ENCODE data around the gene FAM151B.

FAM151B gene

GRCh38 chr5:80565330-80565729 is 77.4 kb downstream of the FAM151B start:
- ATAC-seq: no peak
- TF ChIP-seq OSR1 (CRISPR knock-in tag; IDR thresholded peaks at IDR 0.05): no peak
- no peak for TF ChIP-seq ZNF565 (CRISPR knock-in tag; conservative IDR thresholded peaks at IDR 0.05; ENCODE audit: low read depth)
- TF ChIP-seq, protein P1, sequence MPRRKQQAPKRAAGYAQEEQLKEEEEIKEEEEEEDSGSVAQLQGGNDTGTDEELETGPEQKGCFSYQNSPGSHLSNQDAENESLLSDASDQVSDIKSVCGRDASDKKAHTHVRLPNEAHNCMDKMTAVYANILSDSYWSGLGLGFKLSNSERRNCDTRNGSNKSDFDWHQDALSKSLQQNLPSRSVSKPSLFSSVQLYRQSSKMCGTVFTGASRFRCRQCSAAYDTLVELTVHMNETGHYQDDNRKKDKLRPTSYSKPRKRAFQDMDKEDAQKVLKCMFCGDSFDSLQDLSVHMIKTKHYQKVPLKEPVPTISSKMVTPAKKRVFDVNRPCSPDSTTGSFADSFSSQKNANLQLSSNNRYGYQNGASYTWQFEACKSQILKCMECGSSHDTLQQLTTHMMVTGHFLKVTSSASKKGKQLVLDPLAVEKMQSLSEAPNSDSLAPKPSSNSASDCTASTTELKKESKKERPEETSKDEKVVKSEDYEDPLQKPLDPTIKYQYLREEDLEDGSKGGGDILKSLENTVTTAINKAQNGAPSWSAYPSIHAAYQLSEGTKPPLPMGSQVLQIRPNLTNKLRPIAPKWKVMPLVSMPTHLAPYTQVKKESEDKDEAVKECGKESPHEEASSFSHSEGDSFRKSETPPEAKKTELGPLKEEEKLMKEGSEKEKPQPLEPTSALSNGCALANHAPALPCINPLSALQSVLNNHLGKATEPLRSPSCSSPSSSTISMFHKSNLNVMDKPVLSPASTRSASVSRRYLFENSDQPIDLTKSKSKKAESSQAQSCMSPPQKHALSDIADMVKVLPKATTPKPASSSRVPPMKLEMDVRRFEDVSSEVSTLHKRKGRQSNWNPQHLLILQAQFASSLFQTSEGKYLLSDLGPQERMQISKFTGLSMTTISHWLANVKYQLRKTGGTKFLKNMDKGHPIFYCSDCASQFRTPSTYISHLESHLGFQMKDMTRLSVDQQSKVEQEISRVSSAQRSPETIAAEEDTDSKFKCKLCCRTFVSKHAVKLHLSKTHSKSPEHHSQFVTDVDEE (CRISPR knock-in tag; IDR thresholded peaks at IDR 0.05): no peak
- TF ChIP-seq PPARA (CRISPR knock-in tag; IDR thresholded peaks at IDR 0.05; ENCODE audit: borderline replicate concordance): no peak
- no peak for TF ChIP-seq ZFP30 (CRISPR knock-in tag; IDR thresholded peaks at IDR 0.05)
- TF ChIP-seq, protein P2, sequence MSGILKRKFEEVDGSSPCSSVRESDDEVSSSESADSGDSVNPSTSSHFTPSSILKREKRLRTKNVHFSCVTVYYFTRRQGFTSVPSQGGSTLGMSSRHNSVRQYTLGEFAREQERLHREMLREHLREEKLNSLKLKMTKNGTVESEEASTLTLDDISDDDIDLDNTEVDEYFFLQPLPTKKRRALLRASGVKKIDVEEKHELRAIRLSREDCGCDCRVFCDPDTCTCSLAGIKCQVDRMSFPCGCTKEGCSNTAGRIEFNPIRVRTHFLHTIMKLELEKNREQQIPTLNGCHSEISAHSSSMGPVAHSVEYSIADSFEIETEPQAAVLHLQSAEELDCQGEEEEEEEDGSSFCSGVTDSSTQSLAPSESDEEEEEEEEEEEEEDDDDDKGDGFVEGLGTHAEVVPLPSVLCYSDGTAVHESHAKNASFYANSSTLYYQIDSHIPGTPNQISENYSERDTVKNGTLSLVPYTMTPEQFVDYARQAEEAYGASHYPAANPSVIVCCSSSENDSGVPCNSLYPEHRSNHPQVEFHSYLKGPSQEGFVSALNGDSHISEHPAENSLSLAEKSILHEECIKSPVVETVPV (CRISPR knock-in tag; IDR thresholded peaks at IDR 0.05): no peak
- no peak for TF ChIP-seq ZFP3 (CRISPR knock-in tag; IDR thresholded peaks at IDR 0.05)
- TF ChIP-seq ARNTL (CRISPR knock-in tag; IDR thresholded peaks at IDR 0.05; ENCODE audit: borderline replicate concordance, low read depth): no peak
- TF ChIP-seq ISL1 (CRISPR knock-in tag; IDR thresholded peaks at IDR 0.05): no peak

GRCh38 chr5:80566711-80567259 is 78.9 kb downstream of the FAM151B start:
- TF ChIP-seq ZNF70 (CRISPR knock-in tag; IDR thresholded peaks at IDR 0.05): no peak
- no peak for TF ChIP-seq ZFP3 (CRISPR knock-in tag; IDR thresholded peaks at IDR 0.05)
- no peak for TF ChIP-seq ESRRG (CRISPR knock-in tag; IDR thresholded peaks at IDR 0.05)
- TF ChIP-seq TOX (CRISPR knock-in tag; IDR thresholded peaks at IDR 0.05; ENCODE audit: borderline replicate concordance): no peak
- TF ChIP-seq TCF4 (CRISPR knock-in tag; IDR thresholded peaks at IDR 0.05; ENCODE audit: borderline replicate concordance): no peak
- no peak for TF ChIP-seq ZNF8 (CRISPR knock-in tag; IDR thresholded peaks at IDR 0.05)
- TF ChIP-seq, protein P1 (CRISPR knock-in tag; IDR thresholded peaks at IDR 0.05): no peak
- no peak for TF ChIP-seq ZC3H10 (CRISPR knock-in tag; IDR thresholded peaks at IDR 0.05)
- no peak for TF ChIP-seq CSDC2 (CRISPR knock-in tag; IDR thresholded peaks at IDR 0.05)
- TF ChIP-seq ARNTL (CRISPR knock-in tag; IDR thresholded peaks at IDR 0.05; ENCODE audit: borderline replicate concordance, low read depth): no peak
- no peak for TF ChIP-seq CREB5 (CRISPR knock-in tag; IDR thresholded peaks at IDR 0.05; ENCODE audit: low read depth)
- no peak for TF ChIP-seq ISL1 (CRISPR knock-in tag; IDR thresholded peaks at IDR 0.05)
- TF ChIP-seq GLIS3 (CRISPR knock-in tag; IDR thresholded peaks at IDR 0.05): no peak
- TF ChIP-seq ZFP30 (CRISPR knock-in tag; IDR thresholded peaks at IDR 0.05): no peak
- ATAC-seq: no peak

GRCh38 chr5:80568251-80568650 is 80.4 kb downstream of the FAM151B start:
- ATAC-seq: no peak
- no peak for TF ChIP-seq CREB5 (CRISPR knock-in tag; IDR thresholded peaks at IDR 0.05; ENCODE audit: low read depth)
- TF ChIP-seq, protein P3, sequence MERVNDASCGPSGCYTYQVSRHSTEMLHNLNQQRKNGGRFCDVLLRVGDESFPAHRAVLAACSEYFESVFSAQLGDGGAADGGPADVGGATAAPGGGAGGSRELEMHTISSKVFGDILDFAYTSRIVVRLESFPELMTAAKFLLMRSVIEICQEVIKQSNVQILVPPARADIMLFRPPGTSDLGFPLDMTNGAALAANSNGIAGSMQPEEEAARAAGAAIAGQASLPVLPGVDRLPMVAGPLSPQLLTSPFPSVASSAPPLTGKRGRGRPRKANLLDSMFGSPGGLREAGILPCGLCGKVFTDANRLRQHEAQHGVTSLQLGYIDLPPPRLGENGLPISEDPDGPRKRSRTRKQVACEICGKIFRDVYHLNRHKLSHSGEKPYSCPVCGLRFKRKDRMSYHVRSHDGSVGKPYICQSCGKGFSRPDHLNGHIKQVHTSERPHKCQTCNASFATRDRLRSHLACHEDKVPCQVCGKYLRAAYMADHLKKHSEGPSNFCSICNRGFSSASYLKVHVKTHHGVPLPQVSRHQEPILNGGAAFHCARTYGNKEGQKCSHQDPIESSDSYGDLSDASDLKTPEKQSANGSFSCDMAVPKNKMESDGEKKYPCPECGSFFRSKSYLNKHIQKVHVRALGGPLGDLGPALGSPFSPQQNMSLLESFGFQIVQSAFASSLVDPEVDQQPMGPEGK (CRISPR knock-in tag; IDR thresholded peaks at IDR 0.05; ENCODE audit: borderline replicate concordance): no peak

Data from SK-N-SH treated with all-trans-retinoic acid at 6 μM for 48 hours (cell line).